SK-N-SH treated with all-trans-retinoic acid at 6 μM for 48 hours (cell line): ENCODE measurements around the gene NDE1.

Experiments
- ARNTL ChIP-seq: fragments of 450-650 bp; formaldehyde crosslinking; IDR thresholded peaks from 2 replicates; pipeline ENCODE4 v1.5.0; 2020; ENCODE audit warnings: low read depth, mild to moderate bottlenecking, moderate library complexity, borderline replicate concordance
- BACH2 ChIP-seq: fragments of 250-450 bp; sonication (Bioruptor Pico); IDR thresholded peaks from 2 replicates; pipeline ENCODE4 v1.9.0; 2021; ENCODE audit warnings: mild to moderate bottlenecking, borderline replicate concordance
- CREB5 ChIP-seq: fragments of 250-450 bp; sonication (Bioruptor Pico); IDR thresholded peaks from 2 replicates; pipeline ENCODE4 v1.5.1; 2020; ENCODE audit warnings: low read depth, mild to moderate bottlenecking, moderate library complexity
- CSRNP3 ChIP-seq: fragments of 250-450 bp; sonication (Bioruptor Pico); IDR thresholded peaks from 2 replicates; pipeline ENCODE4 v1.5.1; 2021; ENCODE audit warnings: mild to moderate bottlenecking, moderate library complexity
- ISL1 ChIP-seq: fragments of 250-450 bp; sonication (Bioruptor Pico); IDR thresholded peaks from 2 replicates; pipeline ENCODE4 v2.1.2; 2022; ENCODE audit warnings: mild to moderate bottlenecking, moderate library complexity
- PATZ1 ChIP-seq: fragments of 250-450 bp; sonication (Bioruptor Pico); IDR thresholded peaks from 2 replicates; pipeline ENCODE4 v1.8.0; 2020; ENCODE audit warnings: mild to moderate bottlenecking, moderate library complexity, borderline replicate concordance
- RARB ChIP-seq: fragments of 250-450 bp; sonication (Bioruptor Pico); IDR thresholded peaks from 2 replicates; pipeline ENCODE4 v1.8.0; 2021; ENCODE audit warnings: mild to moderate bottlenecking, moderate library complexity
- TSHZ2 ChIP-seq: fragments of 250-450 bp; sonication (Bioruptor Pico); IDR thresholded peaks from 2 replicates; pipeline ENCODE4 v1.5.0; 2020; ENCODE audit warnings: mild to moderate bottlenecking, moderate library complexity
- ZFP30 ChIP-seq: fragments of 450-650 bp; formaldehyde crosslinking; IDR thresholded peaks from 2 replicates; pipeline ENCODE4 v1.5.0; 2022; ENCODE audit warnings: mild to moderate bottlenecking, moderate library complexity
- ZNF565 ChIP-seq: fragments of 450-650 bp; formaldehyde crosslinking; conservative IDR thresholded peaks from 2 replicates; pipeline ENCODE4 v1.5.0; 2020; ENCODE audit warnings: low read depth, mild to moderate bottlenecking, moderate library complexity
- ZNF8 ChIP-seq: fragments of 450-650 bp; formaldehyde crosslinking; IDR thresholded peaks from 2 replicates; pipeline ENCODE4 v1.5.0; 2020; ENCODE audit warnings: mild to moderate bottlenecking, moderate library complexity

GRCh38 chr16:15607700-15608396 is 42.2 kb upstream of the NDE1 start:
- TF ChIP-seq ZNF8 (CRISPR knock-in tag) (no peak), BACH2 (no peak), TSHZ2 (CRISPR knock-in tag) (no peak), CREB5 (CRISPR knock-in tag) (no peak), CSRNP3 (CRISPR knock-in tag) (no peak), RARB (CRISPR knock-in tag) (no peak), ZFP30 (CRISPR knock-in tag) (no peak), ZNF565 (CRISPR knock-in tag) (no peak), PATZ1 (CRISPR knock-in tag) (no peak), ISL1 (CRISPR knock-in tag) (no peak), ARNTL (CRISPR knock-in tag) (no peak)
